Measurements from ENCODE around the gene ACAP2.
A peak's percentile ranks its signal among the peaks of the same experiment; 100 is the strongest.

Gene ACAP2

DNA sequence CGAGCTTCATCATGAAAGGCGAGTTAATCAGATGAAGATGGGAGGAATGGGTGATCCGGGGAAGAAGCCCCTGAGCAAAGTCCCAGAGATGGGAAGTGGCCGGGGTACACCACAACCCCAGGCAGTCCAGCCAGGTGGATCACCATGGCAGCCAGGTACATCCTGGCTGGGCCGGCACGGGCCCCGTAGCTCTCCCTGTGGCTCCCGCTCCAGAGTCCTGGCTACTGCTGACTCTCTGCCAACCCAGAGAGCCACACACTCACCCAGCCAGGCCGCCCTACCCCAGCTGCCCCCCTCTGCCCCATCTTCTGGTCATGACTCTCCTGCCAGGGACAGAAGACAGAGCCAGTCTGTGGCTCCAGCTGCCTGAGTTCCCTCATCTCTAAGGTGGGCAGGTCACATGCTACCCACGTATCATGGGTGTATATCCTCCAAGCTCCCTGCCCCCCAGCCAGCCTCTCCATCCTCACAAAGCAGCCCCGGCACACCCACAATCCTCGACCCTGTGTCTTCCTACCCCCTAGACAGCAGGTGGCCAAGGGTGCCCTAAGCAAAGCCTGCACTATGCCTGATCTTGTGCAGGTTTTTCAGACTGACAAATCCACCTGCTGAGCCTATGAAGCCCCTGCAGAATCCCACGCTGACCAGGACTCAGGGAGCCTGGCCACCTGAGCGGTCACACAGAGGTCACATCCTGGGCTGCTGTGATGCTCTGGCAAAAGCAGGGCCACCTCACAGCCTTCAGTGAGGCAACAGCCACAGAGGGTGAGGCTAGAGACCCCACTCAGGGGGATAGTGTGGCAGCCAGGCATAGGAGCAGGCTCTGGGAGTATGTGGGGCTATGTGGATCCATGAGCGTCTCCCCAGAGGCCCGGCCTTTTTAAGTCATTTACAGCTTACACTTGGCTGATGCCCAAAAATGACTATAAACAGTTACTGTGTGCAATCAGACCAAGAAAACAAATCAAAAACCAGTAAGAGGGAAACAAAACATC lies 185.1 kb downstream of the ACAP2 start:
- no peak for DNase-seq

DNA sequence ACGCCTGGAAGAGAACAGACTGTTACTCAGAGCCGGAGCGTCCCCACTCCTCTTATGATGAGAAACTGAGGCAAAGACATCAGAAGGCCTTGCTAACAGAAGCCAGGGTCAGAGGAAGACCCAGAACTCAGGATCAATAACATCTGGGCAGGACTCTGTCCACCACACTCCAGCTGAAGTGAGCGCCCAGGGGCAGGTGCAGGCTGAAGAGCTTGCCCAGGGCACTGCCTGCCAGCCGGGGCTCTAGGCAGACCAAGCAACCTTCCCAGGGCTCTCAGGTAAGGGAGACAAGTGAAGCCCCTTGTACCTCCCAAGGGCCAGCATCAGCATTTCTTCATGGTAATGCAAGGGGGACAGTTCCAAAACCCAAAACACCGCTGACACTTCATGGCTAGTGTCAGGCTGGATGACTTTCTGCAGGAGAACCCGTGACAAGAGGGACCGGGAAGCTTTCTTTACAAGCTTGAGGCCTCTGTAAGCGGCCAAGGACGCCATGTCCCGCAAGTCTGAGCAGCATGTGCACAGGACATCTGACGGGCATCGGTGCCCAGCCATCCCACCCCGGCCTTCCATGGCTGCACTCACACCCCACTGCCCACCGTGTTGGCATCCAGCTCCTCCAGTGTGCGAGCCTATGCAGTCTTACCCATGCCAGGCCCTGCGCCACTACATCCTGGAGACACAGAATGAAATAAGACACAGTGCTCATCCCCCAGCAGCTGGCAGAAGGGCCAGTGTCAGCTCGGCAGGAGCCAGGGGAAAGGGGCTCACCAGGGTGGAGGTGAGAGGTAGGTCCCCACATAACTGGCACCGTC lies 186.0 kb downstream of the ACAP2 start:
- no peak for DNase-seq

DNA sequence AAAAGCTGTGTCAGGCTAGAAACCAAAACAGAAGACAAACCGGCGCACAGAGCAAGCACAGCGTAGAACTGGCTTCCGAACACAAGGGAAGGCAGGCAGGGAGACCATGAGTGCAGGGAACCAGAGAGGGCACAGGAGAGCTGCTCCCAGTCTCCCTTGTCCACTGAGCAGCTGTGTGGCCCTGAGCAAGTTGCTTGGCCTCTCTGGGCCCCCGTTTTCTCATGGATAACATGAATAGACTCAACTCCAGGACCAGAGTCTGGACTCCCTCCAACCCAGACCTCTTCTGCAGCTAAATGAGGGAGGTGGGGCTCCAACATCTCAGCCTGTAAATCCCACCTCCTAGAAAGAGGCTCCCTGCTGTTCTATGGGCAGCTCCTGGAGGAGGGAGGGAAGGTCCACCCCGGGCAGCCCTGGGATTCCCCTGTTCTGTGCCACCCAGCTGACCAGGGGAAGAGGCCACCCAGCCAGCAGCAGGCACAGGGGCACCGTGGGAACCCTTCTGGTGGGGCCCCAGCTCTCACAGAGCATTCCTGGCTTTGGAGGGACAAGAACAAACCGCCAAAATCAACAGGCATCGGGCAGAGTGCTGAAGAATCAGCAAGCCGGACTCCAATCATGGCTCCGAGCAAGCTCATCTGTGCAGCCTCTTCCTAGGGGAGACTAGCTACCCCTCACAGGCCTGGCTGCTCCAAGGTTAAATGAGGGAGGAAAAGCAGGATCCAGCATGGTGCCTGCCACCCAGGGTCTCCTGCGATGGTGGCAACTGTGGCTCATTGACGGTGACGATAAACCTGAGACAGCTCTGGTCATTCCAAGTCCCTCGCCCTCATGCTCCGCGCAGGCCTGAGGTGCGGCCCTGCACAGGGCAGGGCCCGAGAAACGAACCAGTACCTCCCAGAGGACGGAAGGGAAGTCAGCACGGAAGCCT lies 187.0 kb downstream of the ACAP2 start:
- no peak for DNase-seq

DNA sequence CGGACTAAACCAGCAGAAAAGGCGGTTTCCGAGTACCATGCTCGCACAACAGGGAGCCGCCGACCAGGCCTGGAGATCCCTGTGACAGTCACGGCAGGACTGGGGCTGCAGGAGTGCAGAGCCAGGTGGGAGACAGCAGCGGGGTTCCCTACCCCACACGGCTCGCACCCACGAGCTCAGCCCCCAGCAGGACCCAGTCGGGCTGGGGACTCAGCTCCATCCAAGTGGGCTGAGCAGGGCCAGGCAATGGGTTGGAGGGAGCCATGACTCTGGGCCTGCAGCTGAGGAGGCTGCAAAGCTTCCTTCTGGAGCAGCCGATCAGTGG lies 187.7 kb downstream of the ACAP2 start:
- DNase-seq = no peak

DNA sequence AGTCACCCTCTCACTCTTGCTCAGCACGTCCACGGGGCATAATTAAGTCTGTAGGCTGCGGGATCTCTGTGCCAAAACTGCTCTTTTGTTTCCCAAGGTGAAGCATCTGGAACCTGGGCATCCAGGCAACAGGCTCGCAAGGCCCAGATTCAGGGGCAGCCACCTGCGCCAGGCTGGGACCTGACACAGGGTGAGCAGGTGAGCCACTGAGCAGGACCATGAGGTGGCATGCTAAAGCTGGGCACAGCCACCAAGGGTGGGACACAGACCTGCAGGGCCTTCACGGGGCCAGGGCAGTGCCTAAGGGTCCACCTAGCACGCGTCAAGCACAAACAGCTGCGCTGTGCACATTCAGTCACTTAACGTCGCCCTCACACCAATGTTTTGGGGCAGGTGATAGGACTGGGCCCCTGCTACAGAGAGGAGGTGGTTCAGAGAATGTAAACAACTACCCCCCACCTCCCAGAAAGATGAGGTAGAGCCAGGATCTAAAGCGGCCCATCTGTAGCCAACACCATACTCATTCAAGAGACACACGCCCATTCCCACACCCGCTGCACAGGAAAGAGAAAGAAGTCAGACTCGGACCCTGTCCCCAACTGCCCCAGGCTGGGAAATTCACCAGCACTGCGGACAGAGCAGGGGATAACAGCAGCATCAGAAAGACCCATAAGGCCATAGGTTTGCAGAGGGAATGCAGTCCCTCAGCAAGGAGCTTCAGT lies 188.2 kb downstream of the ACAP2 start:
- no peak for DNase-seq

DNA sequence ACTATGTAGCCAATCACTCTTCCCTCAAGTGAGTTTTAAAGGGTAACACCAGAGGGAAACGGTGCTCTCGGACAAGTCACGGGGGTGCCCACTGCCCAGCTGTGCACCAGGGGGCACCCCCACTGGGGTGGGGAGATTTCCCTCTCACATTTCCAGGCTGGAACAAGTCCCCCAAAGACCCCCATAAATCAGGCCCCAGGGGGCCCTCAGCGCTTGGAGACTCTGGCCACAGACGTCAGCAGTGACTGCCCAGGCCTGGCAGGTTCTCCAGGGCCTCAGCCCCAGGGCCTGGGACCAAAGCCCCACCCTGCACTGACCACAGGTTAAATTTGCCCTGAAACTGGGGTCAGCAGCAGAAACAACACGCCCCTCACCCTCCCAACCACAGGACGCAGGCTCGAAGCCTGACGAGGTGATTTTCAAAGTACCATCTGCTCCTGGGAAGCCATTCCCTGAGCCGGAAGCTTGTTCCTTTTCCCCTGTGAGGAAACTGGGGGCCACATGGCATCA lies 188.8 kb downstream of the ACAP2 start:
- DNase-seq = no peak

DNA sequence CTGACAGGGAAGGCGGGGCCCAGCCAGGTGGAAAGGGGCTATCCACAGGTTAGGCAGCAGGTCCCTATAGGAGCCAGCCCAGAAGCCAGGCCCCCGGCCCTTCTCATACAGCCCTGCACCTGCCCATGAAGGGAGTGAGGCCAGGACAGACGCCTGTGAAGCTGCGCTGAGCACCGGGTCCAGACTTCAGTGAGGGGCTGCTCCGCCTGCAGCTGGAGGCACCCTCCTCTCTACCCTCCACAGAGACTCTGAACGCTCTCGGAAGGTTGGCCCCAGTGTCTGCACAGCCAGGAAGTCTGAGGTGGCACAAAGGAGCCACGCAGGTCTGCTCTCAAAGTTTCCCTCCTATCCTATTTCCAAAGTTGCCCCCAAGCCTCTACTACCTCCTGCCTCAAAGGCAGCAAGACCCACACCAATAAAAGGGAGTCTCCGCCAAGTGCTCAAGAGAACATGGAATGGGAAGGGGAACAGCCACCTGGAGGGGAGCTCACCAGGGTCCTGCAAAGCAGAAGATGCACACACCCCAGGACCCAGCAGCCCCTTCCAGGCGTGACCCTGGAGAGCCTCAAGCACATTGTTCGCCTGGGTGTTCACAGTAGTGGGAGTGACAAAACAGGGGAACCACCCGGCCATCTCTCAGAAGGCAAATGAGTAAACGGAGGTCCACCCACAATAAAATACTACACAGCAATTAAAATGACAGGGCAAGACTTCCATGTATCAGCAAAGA lies 191.3 kb downstream of the ACAP2 start:
- no peak for DNase-seq

DNA sequence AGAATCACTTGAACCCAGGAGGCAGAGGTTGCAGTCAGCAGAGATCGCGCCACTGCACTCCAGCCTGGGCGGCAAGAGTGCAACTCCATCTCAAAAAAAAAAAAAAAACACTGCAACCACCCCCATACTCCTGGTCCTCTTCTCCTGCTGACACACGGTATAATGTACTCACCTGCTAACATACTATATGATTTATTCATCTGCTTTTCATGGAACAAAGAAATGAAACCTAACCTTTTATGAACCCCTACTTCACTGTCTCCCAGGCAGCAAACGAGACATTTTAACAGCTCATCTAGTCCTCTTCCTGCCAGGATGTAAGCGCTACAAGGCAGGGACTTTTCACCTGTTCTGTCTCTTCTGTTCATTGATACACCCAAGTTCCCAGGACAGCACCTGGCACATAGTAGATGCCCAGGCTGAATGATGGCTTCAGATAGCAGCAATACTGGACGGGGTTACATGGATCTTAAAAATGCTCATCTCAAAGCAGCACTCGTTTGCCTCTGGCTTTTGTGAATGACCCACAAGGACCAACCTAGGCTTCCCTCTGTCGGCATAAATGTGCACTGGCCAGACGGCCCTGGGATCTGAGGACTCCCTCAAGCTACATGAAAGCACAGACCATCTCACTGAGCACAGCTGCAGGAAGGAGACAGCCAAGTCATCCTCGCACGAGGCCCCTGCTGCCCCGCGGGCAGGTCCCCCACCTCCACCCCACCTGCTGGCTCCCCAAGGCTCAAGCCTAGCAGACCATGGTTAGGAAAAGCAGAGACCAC lies 192.2 kb downstream of the ACAP2 start:
- peak; percentile 19 for DNase-seq

DNA sequence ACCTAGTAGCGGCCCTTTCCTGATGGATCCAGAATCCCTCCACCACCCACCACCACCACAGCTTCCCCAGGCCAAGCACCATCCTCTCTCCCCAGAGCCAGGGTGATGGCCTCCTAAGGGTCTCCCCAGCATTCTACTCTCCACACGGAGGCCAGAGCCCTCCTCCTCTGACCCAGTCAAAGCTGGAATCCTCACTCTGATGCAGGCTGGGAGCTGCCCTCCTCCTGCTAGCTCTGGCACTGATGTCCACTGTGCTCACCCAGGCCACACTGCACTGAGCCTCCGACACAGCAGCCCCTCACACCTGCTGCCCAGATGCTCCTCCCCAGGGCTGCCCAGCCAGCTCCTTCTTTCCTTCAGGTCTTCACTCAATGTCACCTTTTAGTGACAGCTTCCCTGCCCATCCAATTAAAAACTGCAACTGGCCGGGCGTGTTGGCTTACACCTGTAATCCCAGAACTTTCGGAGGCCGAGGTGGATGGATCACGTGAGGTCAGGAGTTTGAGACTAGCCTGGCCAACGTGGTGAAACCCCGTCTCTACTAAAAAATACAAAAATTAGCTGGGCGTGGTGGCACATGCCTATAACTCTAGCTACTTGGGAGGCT lies 192.9 kb downstream of the ACAP2 start:
- DNase-seq = no peak

DNA sequence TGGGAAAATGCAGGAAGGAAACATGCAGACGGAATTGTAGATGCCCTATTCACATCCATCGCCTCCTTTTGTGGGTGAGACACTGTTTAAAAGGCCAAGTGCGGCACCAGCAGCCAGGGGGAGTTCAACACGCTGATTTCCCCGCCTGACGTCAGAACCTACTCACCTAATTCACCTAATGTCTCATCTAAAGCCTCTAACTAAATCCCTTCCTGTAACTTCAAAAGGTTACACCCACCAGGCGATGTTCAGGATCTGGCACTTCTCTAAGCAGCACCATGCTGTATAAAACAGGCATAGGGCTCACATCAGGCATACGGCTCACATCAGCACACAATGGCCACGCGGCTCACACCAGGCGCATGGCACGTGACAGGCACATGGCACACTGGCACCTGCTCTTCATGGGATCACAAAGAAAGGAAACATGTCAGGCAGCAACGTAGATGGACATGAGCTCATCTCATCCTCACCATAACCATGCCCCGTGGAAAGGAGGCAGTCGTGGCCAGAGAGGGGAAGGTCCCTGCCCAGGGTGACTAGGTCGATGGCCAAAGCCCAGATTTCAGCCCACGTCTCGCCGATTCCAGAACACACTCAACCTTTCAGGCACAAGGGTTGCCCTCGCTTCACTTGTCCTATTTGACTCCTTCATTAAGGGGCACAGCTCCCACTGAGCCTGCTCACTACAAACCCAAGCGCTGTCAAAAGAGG lies 193.6 kb downstream of the ACAP2 start:
- DNase-seq = no peak

DNA sequence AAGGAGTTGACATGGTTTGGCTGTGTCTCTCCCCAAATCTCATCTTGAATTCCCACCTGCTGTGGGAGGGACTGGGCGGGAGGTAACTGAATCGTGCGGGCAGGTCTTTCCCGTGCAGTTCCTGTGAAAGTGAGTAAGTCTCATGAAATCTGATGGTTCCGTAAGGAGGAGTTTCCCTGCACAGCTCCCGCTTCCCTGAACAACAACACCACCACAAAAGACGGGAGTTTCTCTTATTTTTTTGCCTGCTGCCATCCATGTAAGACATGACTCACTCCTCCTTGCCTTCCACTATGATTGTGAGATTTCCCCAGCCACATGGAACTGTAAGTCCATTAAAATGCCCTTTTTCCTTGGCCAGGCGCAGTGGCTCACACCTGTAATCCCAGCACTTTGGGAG lies 194.5 kb downstream of the ACAP2 start:
- DNase-seq = no peak

DNA sequence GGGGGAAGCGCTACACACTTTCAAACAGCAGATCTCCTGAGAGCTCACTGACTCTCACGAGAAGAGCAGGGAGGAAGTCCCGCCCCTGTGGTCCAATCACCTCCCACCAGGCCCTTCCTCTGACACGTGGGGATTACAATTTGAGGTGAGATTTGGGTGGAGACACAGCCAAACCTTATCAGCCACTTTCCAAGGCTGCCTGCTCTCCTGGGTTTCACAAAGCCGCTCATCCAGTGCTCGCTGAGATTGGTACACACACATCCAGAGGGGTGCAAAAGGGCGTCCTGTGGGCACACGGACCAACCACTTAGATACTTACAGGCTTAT lies 195.0 kb downstream of the ACAP2 start:
- no peak for DNase-seq

DNA sequence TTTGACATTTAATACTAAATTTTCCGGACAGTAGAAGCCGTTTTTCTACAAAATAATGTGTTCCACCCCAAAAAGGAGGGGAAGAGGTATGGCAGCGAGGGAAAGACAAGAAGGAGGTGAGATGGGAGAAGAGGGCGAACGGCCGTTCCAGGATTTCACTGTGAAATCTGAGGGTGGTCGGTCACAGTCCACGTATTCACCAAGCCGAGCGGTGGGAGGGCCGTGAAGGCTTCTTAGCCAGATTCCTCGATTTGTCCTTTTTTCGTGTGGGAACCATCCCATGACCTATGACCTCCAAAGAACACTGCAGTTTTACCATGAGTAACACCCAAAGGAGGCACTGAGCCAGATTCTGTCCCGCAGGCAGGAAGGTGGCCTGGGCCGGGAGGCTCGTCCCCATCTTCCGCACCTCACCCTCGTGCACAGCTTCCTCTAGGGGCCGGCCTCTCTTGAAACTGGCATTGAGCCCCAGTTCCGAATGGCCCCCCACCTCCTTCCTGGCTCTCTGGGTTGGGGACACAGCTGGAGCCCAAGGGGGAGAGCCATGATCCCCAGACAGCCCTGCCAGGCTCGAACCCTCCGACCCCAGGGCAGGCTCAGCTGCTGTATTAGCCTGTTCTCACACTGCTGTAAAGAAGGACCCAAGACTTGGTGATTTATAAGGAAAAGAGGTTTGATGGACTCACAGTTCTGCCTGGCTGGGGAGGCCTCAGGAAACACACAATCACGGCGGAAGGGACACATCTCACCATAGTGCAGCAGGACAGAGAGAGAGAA lies 195.5 kb downstream of the ACAP2 start:
- no peak for DNase-seq

DNA sequence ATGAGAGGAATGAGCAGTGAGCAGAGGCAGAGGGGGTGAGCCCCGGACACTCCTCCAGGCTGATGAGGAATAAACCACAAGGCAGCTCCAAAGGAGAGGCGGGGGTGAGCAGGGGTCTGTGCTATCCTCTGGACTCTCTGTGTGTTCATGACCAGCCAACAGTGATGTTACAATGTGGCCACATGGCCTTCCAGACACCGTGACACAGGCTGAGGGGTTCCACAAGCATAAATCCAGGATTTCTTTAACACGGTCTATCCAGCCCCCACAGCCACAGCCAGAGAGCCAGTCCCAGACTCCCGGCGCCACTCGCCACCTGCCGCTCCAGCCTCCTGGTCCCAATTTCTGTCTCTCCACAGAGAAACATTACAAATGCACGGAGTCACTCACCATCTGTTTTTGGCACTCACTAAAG lies 196.2 kb downstream of the ACAP2 start:
- no peak for DNase-seq

DNA sequence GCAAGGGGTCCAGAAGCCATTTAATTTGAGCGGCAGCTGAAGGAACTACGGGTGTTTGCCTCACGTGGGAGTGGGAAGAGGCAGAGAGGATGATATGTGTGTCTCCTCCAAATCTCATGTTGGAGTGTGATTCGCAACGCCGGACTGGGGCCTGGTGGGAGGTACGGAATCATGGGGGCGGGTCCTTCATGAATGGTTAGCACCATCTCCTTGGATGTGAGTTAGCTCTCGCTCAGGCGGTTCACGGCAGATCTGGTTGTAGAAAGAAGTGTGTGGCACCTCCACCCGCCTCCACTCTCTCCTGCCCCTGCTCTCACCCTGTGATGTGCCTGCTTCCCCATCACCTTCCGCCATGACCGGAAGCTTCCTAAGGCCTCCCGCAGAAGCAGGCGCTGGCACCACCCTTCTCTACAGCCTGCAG lies 197.3 kb downstream of the ACAP2 start:
- DNase-seq = no peak

DNA sequence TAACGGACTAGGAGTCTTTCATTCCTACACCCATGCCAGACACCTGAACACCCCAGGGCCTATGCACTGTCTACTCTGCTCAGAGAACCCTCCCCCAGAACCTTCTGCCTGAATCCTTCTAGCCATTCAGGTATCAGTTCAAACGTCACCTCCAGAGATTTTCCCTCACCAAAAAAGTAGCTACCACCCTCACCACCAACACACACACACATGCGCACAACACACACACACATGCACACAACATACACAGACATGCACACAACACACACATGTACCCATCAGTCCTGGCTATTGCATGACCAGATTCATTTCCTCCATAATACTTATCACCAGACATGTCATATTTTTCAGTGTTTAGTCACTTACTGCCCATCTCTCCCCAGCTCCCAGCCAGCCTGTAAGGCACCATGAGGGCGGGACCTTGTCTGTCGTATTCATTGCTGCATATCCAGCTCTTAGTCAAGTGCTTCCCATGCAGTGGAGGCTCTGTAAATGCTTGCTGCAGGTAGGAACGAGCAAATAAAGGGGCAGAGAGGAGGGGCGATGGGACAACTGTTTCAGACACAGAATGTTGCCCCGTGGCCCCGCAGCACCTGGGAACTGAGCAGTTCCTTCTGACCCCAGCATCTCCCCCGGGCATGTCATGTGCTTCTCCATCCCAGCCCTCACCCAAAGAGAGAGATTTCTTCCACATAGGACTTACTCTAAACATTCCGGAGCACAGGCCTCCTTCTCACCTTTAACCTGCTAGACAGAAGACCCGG lies 201.0 kb downstream of the ACAP2 start:
- DNase-seq = no peak

DNA sequence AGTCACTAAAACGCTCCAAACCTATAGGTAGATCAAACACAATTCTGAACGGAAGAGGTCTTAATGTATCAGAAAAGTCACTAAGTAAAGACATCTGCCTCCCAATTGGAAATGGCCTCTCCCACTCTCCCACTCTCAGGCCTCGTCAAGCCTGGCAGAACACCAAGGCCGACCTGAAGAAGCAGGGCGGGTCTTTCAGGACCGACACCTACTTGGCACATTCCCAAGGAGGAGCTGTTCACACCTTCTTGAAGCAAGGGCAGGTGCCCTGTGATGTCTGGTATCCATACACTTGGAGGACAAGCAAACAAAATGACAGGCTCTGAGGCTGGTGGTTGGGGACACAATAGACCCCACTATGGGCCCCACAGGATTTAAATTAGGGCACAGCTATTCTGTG lies 201.9 kb downstream of the ACAP2 start:
- DNase-seq = no peak

DNA sequence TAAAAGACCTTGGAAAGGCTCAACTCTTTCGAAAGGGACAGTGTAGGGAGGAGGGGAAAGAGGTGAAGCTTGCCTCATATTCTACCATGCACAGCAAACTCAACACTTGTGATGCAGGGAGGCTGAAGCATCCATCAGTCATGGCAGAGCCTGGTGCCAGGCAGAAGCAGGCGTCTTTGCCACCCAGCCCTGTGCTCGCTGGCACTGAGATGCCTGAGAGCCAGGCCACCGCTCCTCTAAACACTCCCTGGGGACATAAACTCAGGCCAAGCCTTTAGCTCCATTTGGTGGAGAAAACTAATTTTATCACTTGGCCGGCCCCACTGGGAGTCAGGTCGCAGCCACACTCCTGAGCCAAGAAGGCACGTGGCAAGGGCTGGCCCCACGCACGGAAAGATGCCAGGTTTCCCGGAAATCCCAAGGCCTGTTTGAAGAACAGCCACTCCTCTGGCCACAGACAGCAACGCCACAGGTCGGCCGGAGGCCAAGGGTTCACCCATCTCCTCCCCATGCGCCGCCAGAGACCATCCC lies 202.6 kb downstream of the ACAP2 start:
- DNase-seq = no peak

All from NCI-H1436 (cell line).